HCT116 (cell line): ENCODE results near the gene ADAMTS3. TPM values are rescaled to one million over a fixed set of nuclear protein-coding genes. Genes with fewer than 3 reads are reported as not detected.

Source experiments
- ATAC-seq: fragments of 200-7000 bp; cut with Tn5 transposase; 2 replicates; pipeline ENCODE4 v1.9.1; 2020; ENCODE audit warnings: mild to moderate bottlenecking, moderate library complexity
- BruUV-seq: library from RNA; stranded (reverse); fragments of 400-500 nt; replicated peaks from 2 replicates; lab custom pipeline; 2021; lab: Mats Ljungman, UMichigan
- CTCF ChIA-PET: fragments of 300-600 bp; sonication (Branson Sonifier 250); formaldehyde crosslinking; loops from one replicate; lab custom pipeline; 2021; ENCODE audit warnings: antibody characterized with exemption; lab: Charles Lee
- POLR2A ChIA-PET: fragments of 300-600, 350-600 bp; sonication (Branson Sonifier 250); formaldehyde crosslinking; loops from one replicate; lab custom pipeline; 2021; ENCODE audit warnings: antibody characterized with exemption; lab: Charles Lee
- RAD21 ChIA-PET, 2 experiments: fragments of 300-600 bp; sonication (Branson Sonifier 250); formaldehyde crosslinking; loops; one replicate each; lab custom pipeline; 2023; ENCODE audit warnings: low total read pairs in 2 of 2; ENCODE audit not compliant: uncharacterized antibody in 2 of 2, unreplicated experiment in 2 of 2, low non-redundant PET in 1 of 2; lab: Charles Lee
- DNase-seq: peaks from one replicate; pipeline ENCODE4 v3.0.0-alpha.2; 2010; ENCODE audit warnings: low read depth, low spot score
- H2AFZ ChIP-seq: fragments of 200-600 bp; shearing (Covaris generic), sonication (generic); 2 replicates; pipeline ENCODE4 v1.6.1; 2017; ENCODE audit warnings: low read depth, mixed run types, mixed read lengths, antibody characterized with exemption, low read length; ENCODE audit not compliant: poor library complexity, severe bottlenecking
- H3K27ac ChIP-seq: 2 replicates; pipeline ENCODE4 v1.5.1; 2012; ENCODE audit warnings: low read depth, low read length
- H3K27me3 ChIP-seq: fragments of 200-600 bp; sonication (generic); 2 replicates; pipeline ENCODE4 v1.6.1; 2016; ENCODE audit warnings: mixed run types, low read length, mixed read lengths; ENCODE audit not compliant: insufficient read depth
- H3K36me3 ChIP-seq, 2 experiments: fragments of 200-500 bp in 1 of 2; fragments of 200-600 bp in 1 of 2; sonication (Bioruptor generic) in 1 of 2; sonication (generic) in 1 of 2; 2 replicates each; pipeline versions ENCODE4 v1.5.1 to v1.6.1; 2014 to 2016; ENCODE audit warnings: low read length in 2 of 2, inconsistent platforms in 1 of 2, mixed read lengths in 1 of 2, mixed run types in 1 of 2; ENCODE audit not compliant: insufficient read depth in 2 of 2, control insufficient read depth in 1 of 2
- H3K4me1 ChIP-seq, 2 experiments: fragments of 200-600 bp in 1 of 2; sonication (generic) in 1 of 2; 2 replicates each; pipeline versions ENCODE4 v1.5.1 to v1.6.1; 2012 to 2017; ENCODE audit warnings: low read length in 2 of 2, inconsistent platforms in 1 of 2, mild to moderate bottlenecking in 1 of 2, mixed read lengths in 1 of 2, mixed run types in 1 of 2, moderate library complexity in 1 of 2; ENCODE audit not compliant: insufficient read depth in 2 of 2, control insufficient read depth in 1 of 2
- H3K4me2 ChIP-seq: fragments of 200-600 bp; sonication (generic); 2 replicates; pipeline ENCODE4 v1.6.1; 2017; ENCODE audit warnings: mixed run types, low read length, mixed read lengths
- H3K4me3 ChIP-seq, 2 experiments: fragments of 200-600 bp in 1 of 2; sonication (generic) in 1 of 2; replicated peaks in 1 of 2; 2 replicates each; pipeline ENCODE4 v1.5.1; 2011 to 2016; ENCODE audit warnings: low read length in 2 of 2, control low read depth in 1 of 2, low read depth in 1 of 2, mild to moderate bottlenecking in 1 of 2, mixed read lengths in 1 of 2, mixed run types in 1 of 2
- H3K79me2 ChIP-seq: fragments of 200-600 bp; sonication (generic); 2 replicates; pipeline ENCODE4 v1.6.1; 2017; ENCODE audit warnings: mild to moderate bottlenecking, mixed run types, low read length, moderate library complexity, mixed read lengths; ENCODE audit not compliant: insufficient read depth
- H3K9ac ChIP-seq: fragments of 200-600 bp; sonication (generic); 2 replicates; pipeline ENCODE4 v1.6.1; 2016; ENCODE audit warnings: low read length, mixed read lengths
- H3K9me2 ChIP-seq: fragments of 200-600 bp; sonication (generic), shearing (Covaris generic); 2 replicates; pipeline ENCODE4 v1.6.1; 2017; ENCODE audit warnings: mixed run types, mild to moderate bottlenecking, moderate library complexity; ENCODE audit not compliant: insufficient read depth
- H3K9me3 ChIP-seq, 2 experiments: fragments of 200-500 bp in 1 of 2; fragments of 200-600 bp in 1 of 2; sonication (Bioruptor generic) in 1 of 2; sonication (generic) in 1 of 2; 2 replicates each; pipeline ENCODE4 v1.6.1; 2014 to 2017; ENCODE audit warnings: low read length in 2 of 2, mixed read lengths in 2 of 2, inconsistent platforms in 1 of 2, low read depth in 1 of 2, mild to moderate bottlenecking in 1 of 2, mixed run types in 1 of 2, moderate library complexity in 1 of 2; ENCODE audit not compliant: control insufficient read depth in 1 of 2, insufficient read depth in 1 of 2
- H4K20me1 ChIP-seq: fragments of 200-600 bp; sonication (generic), shearing (Covaris generic); 2 replicates; pipeline ENCODE4 v1.6.1; 2017; ENCODE audit warnings: mixed run types, mild to moderate bottlenecking, moderate library complexity; ENCODE audit not compliant: insufficient read depth
- EGR1 ChIP-seq: IDR thresholded peaks from 2 replicates; pipeline ENCODE4 v1.6.1; 2012; ENCODE audit warnings: low read depth
- ELF1 ChIP-seq: IDR thresholded peaks from 2 replicates; pipeline ENCODE4 v1.6.1; 2012; ENCODE audit warnings: low read depth, borderline replicate concordance
- EZH2phosphoT487 ChIP-seq: fragments of 200-600 bp; IDR thresholded peaks from 2 replicates; pipeline ENCODE4 v1.6.1; 2018; ENCODE audit warnings: antibody characterized with exemption, borderline replicate concordance
- JUND ChIP-seq: IDR thresholded peaks from 2 replicates; pipeline ENCODE4 v1.6.1; 2012
- POLR2AphosphoS5 ChIP-seq: IDR thresholded peaks from 2 replicates; pipeline ENCODE4 v1.6.1; 2011; ENCODE audit warnings: mild to moderate bottlenecking, low read depth, low read length, moderate library complexity
- RAD21 ChIP-seq: IDR thresholded peaks from 2 replicates; pipeline ENCODE4 v1.6.1; 2012; ENCODE audit warnings: low read depth, mild to moderate bottlenecking
- REST ChIP-seq: IDR thresholded peaks from 2 replicates; pipeline ENCODE4 v1.6.1; 2012; ENCODE audit warnings: low read depth
- SP1 ChIP-seq: IDR thresholded peaks from 2 replicates; pipeline ENCODE4 v1.6.1; 2012; ENCODE audit warnings: low read depth
- TCF7L2 ChIP-seq: IDR thresholded peaks from 2 replicates; pipeline ENCODE4 v1.7.0; 2011; ENCODE audit warnings: borderline replicate concordance, inconsistent platforms; ENCODE audit not compliant: insufficient read depth, insufficient read length; ENCODE audit errors: extremely low read depth
- YY1 ChIP-seq: IDR thresholded peaks from 2 replicates; pipeline ENCODE4 v1.6.1; 2011; ENCODE audit warnings: low read length, low read depth, moderate library complexity, mild to moderate bottlenecking; ENCODE audit not compliant: insufficient replicate concordance; ENCODE audit errors: extremely low read depth
- intact Hi-C: fragments of 100-400 bp; cut with micrococcal nuclease; formaldehyde crosslinking; loops from 2 replicates; pipeline ENCODE4 v1.10.0; 2022
- total RNA-seq: library from RNA; stranded (reverse); gene quantifications from one replicate; pipeline ENCODE4 v1.2.1, GENCODE V29; 2021; ENCODE audit not compliant: unreplicated experiment
- TF ChIP-seq, protein P1 (sequence below): IDR thresholded peaks from 2 replicates; pipeline ENCODE4 v1.6.1; 2012
- TF ChIP-seq, protein P2 (sequence below): IDR thresholded peaks from 2 replicates; pipeline ENCODE4 v1.6.1; 2011; ENCODE audit warnings: mild to moderate bottlenecking, low read length, moderate library complexity; ENCODE audit not compliant: insufficient replicate concordance; ENCODE audit errors: extremely low read depth

The ADAMTS3 gene
- total RNA-seq, 1 experiment from 2014 or later = not detected

GRCh38 chr4:72378901-72379300 lies 190.1 kb downstream of the ADAMTS3 start:
- intact Hi-C loops = no loop called here
- POLR2A ChIA-PET = no interaction called here
- BruUV-seq = no TSS peak

DNA sequence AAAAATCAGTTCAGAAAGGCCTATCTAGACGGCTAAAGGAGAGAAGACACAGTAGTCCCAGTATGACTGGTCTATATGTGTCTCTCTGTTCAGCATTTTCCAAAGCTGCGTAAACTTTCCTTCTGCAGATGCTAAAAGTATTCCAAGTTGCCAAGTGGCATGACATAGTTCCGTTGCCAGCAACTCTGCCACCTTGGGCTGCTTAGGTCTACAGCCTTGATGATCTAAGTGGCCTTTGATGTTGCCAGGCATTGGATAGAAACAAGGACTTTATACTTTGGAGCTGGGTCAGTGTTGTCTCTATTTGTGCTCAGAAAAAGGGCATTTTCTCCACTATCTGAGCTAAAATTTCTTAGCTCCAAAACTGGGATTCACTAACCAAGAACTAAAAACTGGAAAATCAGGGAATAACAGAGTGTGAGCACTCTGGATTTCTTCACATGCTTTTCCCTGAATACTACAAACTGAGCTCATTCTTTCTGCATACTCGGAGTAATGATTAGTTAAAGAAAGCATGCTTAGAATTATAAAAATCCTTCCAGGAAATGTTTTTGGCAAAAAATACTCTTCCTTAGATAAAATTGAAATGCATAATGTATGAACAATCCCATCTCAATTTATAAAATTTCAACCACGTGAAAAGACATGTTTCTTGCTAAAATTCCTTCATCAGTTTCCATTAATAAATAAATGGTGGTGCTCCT lies 191.4 kb downstream of the ADAMTS3 start:
- Histone ChIP-seq H3K27me3 (no peaks in the 10 kb centered on the region), H3K9ac (no peak overlapping the region), H4K20me1 (no peaks in the 10 kb centered on the region), H3K4me1 (no peaks in the 10 kb centered on the region), H3K9me3 (no peaks in the 10 kb centered on the region; a peak in 1 of 4 replicates), H3K27ac (no peak overlapping the region), H3K9me2 (no peaks in the 10 kb centered on the region), H3K4me3 (no peak overlapping the region), H3K36me3 (no peaks in the 10 kb centered on the region), H3K79me2 (no peaks in the 10 kb centered on the region), H3K4me2 (no peak overlapping the region), H2AFZ (no peak overlapping the region)
- intact Hi-C loops = no loop called here
- ATAC-seq (no peak), DNase-seq (no peak)
- RAD21 ChIA-PET = no interaction called here
- BruUV-seq = no TSS peak
- CTCF ChIA-PET = no interaction called here
- POLR2A ChIA-PET = no interaction called here
- TF ChIP-seq JUND (no peak), TCF7L2 (no peak), POLR2AphosphoS5 (no peak), YY1 (no peak), EZH2phosphoT487 (no peak), SP1 (no peak), REST (no peak), RAD21 (no peak), ELF1 (no peak)
- TF ChIP-seq, protein P1, sequence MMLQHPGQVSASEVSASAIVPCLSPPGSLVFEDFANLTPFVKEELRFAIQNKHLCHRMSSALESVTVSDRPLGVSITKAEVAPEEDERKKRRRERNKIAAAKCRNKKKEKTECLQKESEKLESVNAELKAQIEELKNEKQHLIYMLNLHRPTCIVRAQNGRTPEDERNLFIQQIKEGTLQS = no peak
- TF ChIP-seq, protein P2, sequence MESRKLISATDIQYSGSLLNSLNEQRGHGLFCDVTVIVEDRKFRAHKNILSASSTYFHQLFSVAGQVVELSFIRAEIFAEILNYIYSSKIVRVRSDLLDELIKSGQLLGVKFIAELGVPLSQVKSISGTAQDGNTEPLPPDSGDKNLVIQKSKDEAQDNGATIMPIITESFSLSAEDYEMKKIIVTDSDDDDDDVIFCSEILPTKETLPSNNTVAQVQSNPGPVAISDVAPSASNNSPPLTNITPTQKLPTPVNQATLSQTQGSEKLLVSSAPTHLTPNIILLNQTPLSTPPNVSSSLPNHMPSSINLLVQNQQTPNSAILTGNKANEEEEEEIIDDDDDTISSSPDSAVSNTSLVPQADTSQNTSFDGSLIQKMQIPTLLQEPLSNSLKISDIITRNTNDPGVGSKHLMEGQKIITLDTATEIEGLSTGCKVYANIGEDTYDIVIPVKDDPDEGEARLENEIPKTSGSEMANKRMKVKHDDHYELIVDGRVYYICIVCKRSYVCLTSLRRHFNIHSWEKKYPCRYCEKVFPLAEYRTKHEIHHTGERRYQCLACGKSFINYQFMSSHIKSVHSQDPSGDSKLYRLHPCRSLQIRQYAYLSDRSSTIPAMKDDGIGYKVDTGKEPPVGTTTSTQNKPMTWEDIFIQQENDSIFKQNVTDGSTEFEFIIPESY = no peak

More at GRCh38 chr4:72378901-72379300, 190.1 kb downstream of the ADAMTS3 start:
- Histone ChIP-seq H4K20me1 (no peaks in the 10 kb centered on the region), H3K9me2 (no peaks in the 10 kb centered on the region), H3K79me2 (no peaks in the 10 kb centered on the region), H3K9me3 (no peaks in the 10 kb centered on the region; a peak in 1 of 4 replicates), H3K36me3 (no peaks in the 10 kb centered on the region), H3K9ac (no peak overlapping the region), H3K4me1 (no peaks in the 10 kb centered on the region), H3K4me2 (no peak overlapping the region), H3K27me3 (no peaks in the 10 kb centered on the region), H3K4me3 (no peak overlapping the region), H3K27ac (no peak overlapping the region), H2AFZ (no peak overlapping the region)
- ATAC-seq (no peak), DNase-seq (no peak)
- CTCF ChIA-PET = no interaction called here
- no peak for TF ChIP-seq TCF7L2
- no peak for TF ChIP-seq EGR1
- TF ChIP-seq, protein P1 = no peak
- RAD21 ChIA-PET = no interaction called here
